H9 (cell line): ENCODE data around the gene TOMM22. TPM values are rescaled to one million over a fixed set of nuclear protein-coding genes. Genes with fewer than 3 reads are reported as not detected.

Experiments
- DNase-seq: peaks from one replicate; pipeline ENCODE4 v3.0.0-alpha.2; 2017
- H2AFZ ChIP-seq: one replicate; pipeline ENCODE4 v1.6.1; 2013; ENCODE audit warnings: mild to moderate bottlenecking, low read length, control low read depth, moderate library complexity
- H2AK5ac ChIP-seq: 2 replicates; pipeline ENCODE4 v1.6.1; 2013; ENCODE audit warnings: low read length, control low read depth, mixed read lengths; ENCODE audit not compliant: insufficient read length
- H2BK120ac ChIP-seq: one replicate; pipeline ENCODE4 v1.6.1; 2013; ENCODE audit warnings: low read depth, mild to moderate bottlenecking, low read length, control low read depth, inconsistent platforms; ENCODE audit not compliant: poor library complexity, severe bottlenecking
- H2BK12ac ChIP-seq: 2 replicates; pipeline ENCODE4 v1.6.1; 2013; ENCODE audit warnings: low read length, control low read depth, mixed read lengths, low read depth; ENCODE audit not compliant: insufficient read length
- H2BK15ac ChIP-seq: 2 replicates; pipeline ENCODE4 v1.6.1; 2013; ENCODE audit warnings: low read depth, low read length, control low read depth
- H2BK20ac ChIP-seq: one replicate; pipeline ENCODE4 v1.6.1; 2013; ENCODE audit warnings: low read depth, mild to moderate bottlenecking, low read length, control low read depth, inconsistent platforms; ENCODE audit not compliant: poor library complexity, severe bottlenecking
- H2BK5ac ChIP-seq: 2 replicates; pipeline ENCODE4 v1.6.1; 2013; ENCODE audit warnings: low read length, control low read depth, mixed read lengths; ENCODE audit not compliant: insufficient read length
- H3K14ac ChIP-seq: 2 replicates; pipeline ENCODE4 v1.6.1; 2013; ENCODE audit warnings: low read length, control low read depth; ENCODE audit not compliant: insufficient read depth
- H3K18ac ChIP-seq: 2 replicates; pipeline ENCODE4 v1.6.1; 2013; ENCODE audit warnings: low read depth, mild to moderate bottlenecking, mixed read lengths, low read length, control low read depth; ENCODE audit not compliant: insufficient read length
- H3K23ac ChIP-seq: 2 replicates; pipeline ENCODE4 v1.6.1; 2013; ENCODE audit warnings: low read length, control low read depth, mixed read lengths, low read depth; ENCODE audit not compliant: insufficient read length
- H3K23me2 ChIP-seq: 2 replicates; pipeline ENCODE4 v1.6.1; 2013; ENCODE audit warnings: low read depth, mild to moderate bottlenecking, mixed read lengths, low read length, control low read depth; ENCODE audit not compliant: insufficient read length, poor library complexity, severe bottlenecking
- H3K27ac ChIP-seq: 2 replicates; pipeline ENCODE4 v1.5.1; 2013; ENCODE audit warnings: low read length, control low read depth, mixed read lengths, low read depth; ENCODE audit not compliant: insufficient read length
- H3K27me3 ChIP-seq: 2 replicates; pipeline ENCODE4 v1.6.1; 2013; ENCODE audit warnings: low read length, control low read depth, inconsistent platforms; ENCODE audit not compliant: insufficient read depth
- H3K4ac ChIP-seq: 2 replicates; pipeline ENCODE4 v1.6.1; 2013; ENCODE audit warnings: low read depth, mild to moderate bottlenecking, control low read depth, inconsistent platforms, low read length, moderate library complexity
- H3K4me1 ChIP-seq: 2 replicates; pipeline ENCODE4 v1.6.1; 2013; ENCODE audit warnings: low read length, control low read depth, inconsistent platforms; ENCODE audit not compliant: insufficient read depth
- H3K4me2 ChIP-seq: 2 replicates; pipeline ENCODE4 v1.6.1; 2013; ENCODE audit warnings: low read length, control low read depth, mixed read lengths; ENCODE audit not compliant: insufficient read length, insufficient read depth
- H3K56ac ChIP-seq: 2 replicates; pipeline ENCODE4 v1.6.1; 2013; ENCODE audit warnings: low read depth, mild to moderate bottlenecking, mixed read lengths, low read length, control low read depth; ENCODE audit not compliant: insufficient read length
- H3K79me1 ChIP-seq: 2 replicates; pipeline ENCODE4 v1.6.1; 2013; ENCODE audit warnings: low read depth, mild to moderate bottlenecking, moderate library complexity, low read length, control low read depth, inconsistent platforms; ENCODE audit not compliant: insufficient read depth, poor library complexity, severe bottlenecking
- H3K79me2 ChIP-seq: 2 replicates; pipeline ENCODE4 v1.6.1; 2013; ENCODE audit warnings: low read length, control low read depth, inconsistent platforms; ENCODE audit not compliant: insufficient read depth
- H3K9ac ChIP-seq: 2 replicates; pipeline ENCODE4 v1.6.1; 2013; ENCODE audit warnings: low read length, control low read depth, mixed read lengths; ENCODE audit not compliant: insufficient read length; ENCODE audit errors: extremely low read depth
- H3K9me3 ChIP-seq: one replicate; pipeline ENCODE4 v1.6.1; 2013; ENCODE audit warnings: low read depth, low read length, inconsistent platforms; ENCODE audit not compliant: control insufficient read depth
- H3T11ph ChIP-seq: one replicate; pipeline ENCODE4 v1.6.1; 2013; ENCODE audit warnings: mild to moderate bottlenecking, low read length, control low read depth, inconsistent platforms
- H4K20me1 ChIP-seq: one replicate; pipeline ENCODE4 v1.6.1; 2013; ENCODE audit not compliant: control insufficient read depth, insufficient read length, insufficient read depth
- H4K5ac ChIP-seq: 2 replicates; pipeline ENCODE4 v1.6.1; 2013; ENCODE audit warnings: low read depth, mild to moderate bottlenecking, mixed read lengths, low read length, control low read depth; ENCODE audit not compliant: insufficient read length
- H4K8ac ChIP-seq: replicated peaks from 2 replicates; pipeline ENCODE4 v1.6.1; 2013; ENCODE audit warnings: low read length, control low read depth, mixed read lengths, low read depth; ENCODE audit not compliant: insufficient read length
- H4K91ac ChIP-seq: 2 replicates; pipeline ENCODE4 v1.6.1; 2013; ENCODE audit warnings: low read depth, mild to moderate bottlenecking, moderate library complexity, mixed read lengths, low read length, control low read depth; ENCODE audit not compliant: insufficient read length
- H3K27ac Mint-ChIP-seq, 3 experiments: 2 replicates in 2 of 3; 3 replicates in 1 of 3; pipeline ENCODE4 v1.8.0; 2020 to 2021; ENCODE audit warnings: mixed read lengths in 3 of 3, mild to moderate bottlenecking in 1 of 3, moderate library complexity in 1 of 3
- H3K27me3 Mint-ChIP-seq: 2 replicates; pipeline ENCODE4 v1.8.0; 2021; ENCODE audit warnings: low read depth, mild to moderate bottlenecking, moderate library complexity, mixed read lengths
- H3K36me3 Mint-ChIP-seq, 3 experiments: 2 replicates in 2 of 3; 3 replicates in 1 of 3; pipeline ENCODE4 v1.8.0; 2020 to 2021; ENCODE audit warnings: low read depth in 3 of 3, mixed read lengths in 3 of 3; ENCODE audit not compliant: insufficient read depth in 1 of 3
- H3K4me1 Mint-ChIP-seq, 2 experiments: 2 replicates each; pipeline ENCODE4 v1.8.0; 2020; ENCODE audit warnings: mixed read lengths in 2 of 2
- H3K4me3 Mint-ChIP-seq, 2 experiments: 2 replicates in 1 of 2; 3 replicates in 1 of 2; pipeline ENCODE4 v1.8.0; 2020 to 2021; ENCODE audit warnings: mild to moderate bottlenecking in 2 of 2, mixed read lengths in 2 of 2, moderate library complexity in 1 of 2
- H3K9me3 Mint-ChIP-seq, 2 experiments: 2 replicates in 1 of 2; 3 replicates in 1 of 2; pipeline ENCODE4 v1.8.0; 2020; ENCODE audit warnings: mild to moderate bottlenecking in 2 of 2, mixed read lengths in 2 of 2, moderate library complexity in 1 of 2
- CTCF ChIP-seq: fragments of 200-600 bp; sonication (generic); conservative IDR thresholded peaks from 3 replicates; pipeline ENCODE4 v1.8.0; 2021; ENCODE audit warnings: antibody characterized with exemption, mild to moderate bottlenecking
- WGBS: extraction: QIAGEN DNeasy Blood & Tissue Kit; methylation state at CpG from one replicate; pipeline ENCODE4 v1.1.7; 2013; ENCODE audit warnings: missing lambda C conversion rate, low lambda C conversion rate, mixed read lengths; ENCODE audit not compliant: insufficient read length; ENCODE audit errors: extremely low coverage; 5-methylcytosine and 5-hydroxymethylcytosine counted together
- total RNA-seq: library from RNA; stranded (reverse); gene quantifications from 2 replicates; pipeline ENCODE4 v1.2.1, GENCODE V29; 2021

TOMM22 gene
- total RNA-seq, 1 experiment from 2014 or later: 128 TPM

GRCh38 chr22:38706101-38706900 is 24.5 kb downstream of the TOMM22 start:
- Histone ChIP-seq H3K9ac (peak overlapping the region; percentile 48), H3K56ac (no peak overlapping the region), H2BK5ac (no peak overlapping the region), H3K79me1 (peaks cover 7% of the 10 kb centered on the region), H2AFZ (no peak overlapping the region), H2BK20ac (no peak overlapping the region), H4K8ac (no peak overlapping the region), H2BK15ac (no peak overlapping the region), H3K23me2 (peaks cover 15% of the 10 kb centered on the region), H3K4me1 (peaks cover 10% of the 10 kb centered on the region), H3T11ph (no peak overlapping the region), H3K79me2 (peaks cover 34% of the 10 kb centered on the region; the same call in 1 of the 2 replicates), H4K91ac (no peak overlapping the region), H3K4me2 (peak overlapping the region; percentile 94), H2BK120ac (no peak overlapping the region), H3K14ac (peak overlapping the region; percentile 96), H3K27me3 (no peaks in the 10 kb centered on the region), H3K9me3 (no peaks in the 10 kb centered on the region), H3K23ac (no peak overlapping the region), H3K27ac (no peak overlapping the region), H2AK5ac (no peak overlapping the region), H2BK12ac (peak overlapping the region; percentile 51), H4K20me1 (no peaks in the 10 kb centered on the region), H3K18ac (peak overlapping the region; percentile 85), H4K5ac (no peak overlapping the region), H3K4ac (no peak overlapping the region; the same call in 1 of the 2 replicates)
- peaks cover 6 to 24% (median 21%) of the 10 kb centered on the region in 3 experiments; a peak in 5 of 7 replicates for H3K36me3 Mint-ChIP-seq
- TF ChIP-seq CTCF: no peak
- H3K27me3 Mint-ChIP-seq: no peaks in the 10 kb centered on the region; the same call in 1 of the 2 replicates
- H3K27ac Mint-ChIP-seq: peak overlapping the region in 1 of 3 experiments; percentile 44; a peak in 2 of 7 replicates
- H3K4me1 Mint-ChIP-seq: peaks cover 44 to 50% of the 10 kb centered on the region in 2 experiments
- peak overlapping the region; percentile 93 to 95 for H3K4me3 Mint-ChIP-seq
- DNase-seq: no peak
- no CpG with 5 or more reads among the region's 80 CpGs for WGBS
- no peaks in the 10 kb centered on the region for H3K9me3 Mint-ChIP-seq
